Activated CD4-positive, alpha-beta T cell treated with anti-CD3 and anti-CD28 coated beads, Interleukin-2, amount 50 U/mL, for 24 hours (primary cell): Measurements from ENCODE around the gene KPTN.

ENCODE experiments used
- DNase-seq, 2 donors: peaks; one replicate each; pipeline ENCODE4 v3.0.0-alpha.2; 2020; ENCODE audit warnings: low read depth in 1 of 2, low spot score in 1 of 2

KPTN gene

GRCh38 chr19:47470447-47471195, 13.4 kb downstream of the KPTN start:
- DNase-seq = no peak

- no peak for DNase-seq
Measured at GRCh38 chr19:47469719-47470118, 14.3 kb downstream of the KPTN start.

GRCh38 chr19:47469363-47469700, 14.7 kb downstream of the KPTN start:
- no peak for DNase-seq

GRCh38 chr19:47467914-47468313, 16.1 kb downstream of the KPTN start:
- DNase-seq = no peak

- no peak for DNase-seq
Measured at GRCh38 chr19:47465957-47466356, 18.1 kb downstream of the KPTN start.

GRCh38 chr19:47464675-47465419, 19.2 kb downstream of the KPTN start:
- DNase-seq = no peak

GRCh38 chr19:47461876-47462275, 22.1 kb downstream of the KPTN start:
- DNase-seq = no peak

- DNase-seq = no peak
Measured at GRCh38 chr19:47459477-47459876, 24.5 kb downstream of the KPTN start.

GRCh38 chr19:47458672-47459071, 25.3 kb downstream of the KPTN start:
- no peak for DNase-seq

GRCh38 chr19:47456721-47457474, 27.1 kb downstream of the KPTN start:
- no peak for DNase-seq

GRCh38 chr19:47450478-47450877, 33.5 kb downstream of the KPTN start:
- DNase-seq = no peak

- no peak for DNase-seq
Measured at GRCh38 chr19:47448360-47448727, 35.7 kb downstream of the KPTN start.

- DNase-seq = peak; percentile 33 to 35
Measured at GRCh38 chr19:47447470-47448359, 36.3 kb downstream of the KPTN start.

GRCh38 chr19:47446534-47447469, 37.2 kb downstream of the KPTN start:
- no peak for DNase-seq

GRCh38 chr19:47445937-47446402, 38.0 kb downstream of the KPTN start:
- DNase-seq = peak; percentile 21 to 33

GRCh38 chr19:47445527-47445926, 38.5 kb downstream of the KPTN start:
- DNase-seq = no peak

- DNase-seq = no peak
Measured at GRCh38 chr19:47444388-47444821, 39.6 kb downstream of the KPTN start.

- no peak for DNase-seq
Measured at GRCh38 chr19:47443331-47443730, 40.7 kb downstream of the KPTN start.

- no peak for DNase-seq
Measured at GRCh38 chr19:47438793-47439220, 45.2 kb downstream of the KPTN start.

GRCh38 chr19:47437500-47437899, 46.5 kb downstream of the KPTN start:
- DNase-seq = no peak
